HG03103 (cell line): ENCODE data around the gene CENPO.
"Not testable (repeated sequence)": the region's sequence is repeated elsewhere in the genome, so short reads cannot be mapped to it uniquely, and the experiment has no call there.

Source experiments
- ATAC-seq: cut with Tn5 transposase; IDR thresholded peaks from one replicate; pipeline ENCODE4 v1.9.1; 2021; ENCODE audit warnings: low read depth; ENCODE audit not compliant: unreplicated experiment

The CENPO gene

DNA sequence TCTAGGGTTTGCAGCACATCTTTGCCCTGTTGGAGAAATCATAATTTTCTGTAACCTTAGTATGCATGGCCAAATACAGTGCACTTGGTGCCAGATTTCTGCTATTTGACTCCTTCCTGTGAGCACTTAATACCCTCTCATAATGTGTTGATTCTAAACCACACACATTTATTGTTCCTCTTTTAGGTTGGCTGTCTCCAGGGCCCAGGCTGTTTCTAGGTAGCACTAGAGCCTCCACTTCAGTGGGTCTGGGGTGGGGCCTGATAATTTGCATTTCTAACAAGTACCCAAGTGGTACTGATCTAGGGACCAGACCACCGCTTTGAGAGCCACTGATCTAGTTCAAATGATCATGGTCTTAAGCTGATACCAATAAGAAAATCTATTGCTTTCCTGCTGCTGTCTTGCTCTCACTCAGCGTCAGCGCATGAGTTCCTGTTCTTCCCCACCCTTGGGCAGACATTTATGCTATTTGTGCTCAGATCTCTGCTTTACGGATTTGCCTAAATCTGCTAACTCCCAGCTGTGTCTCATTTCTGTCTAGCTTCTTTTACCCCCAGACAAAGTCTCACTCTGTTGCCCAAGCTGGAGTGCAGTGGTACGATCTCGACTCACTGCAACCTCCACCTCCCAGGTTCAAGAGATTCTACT is 7.4 kb upstream of the CENPO start:
- peak; percentile 82 for ATAC-seq

- ATAC-seq = no peak
Measured at GRCh38 chr2:24787532-24787931, 5.7 kb upstream of the CENPO start.

- no peak for ATAC-seq
Measured at GRCh38 chr2:24788816-24789215, 4.4 kb upstream of the CENPO start.

DNA sequence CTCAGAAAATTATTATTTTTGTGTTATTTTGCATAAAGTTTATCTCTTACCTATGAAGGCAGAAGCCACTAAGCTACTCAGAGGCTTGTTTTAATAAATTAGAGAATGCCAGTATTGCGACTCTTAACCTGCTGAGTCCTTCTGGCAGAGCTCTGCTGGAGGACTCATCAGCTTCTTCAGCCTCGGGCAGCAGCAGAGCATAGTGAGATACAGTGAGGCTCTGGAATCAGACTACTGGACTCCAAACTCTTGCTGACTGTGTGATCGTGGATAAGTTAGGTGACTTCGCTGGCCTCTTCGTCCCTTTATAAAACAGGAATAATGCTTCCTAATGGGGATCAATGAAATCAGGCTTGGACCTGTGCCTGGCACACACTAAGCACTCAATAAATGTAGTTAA is 1.8 kb upstream of the CENPO start:
- ATAC-seq = no peak

DNA sequence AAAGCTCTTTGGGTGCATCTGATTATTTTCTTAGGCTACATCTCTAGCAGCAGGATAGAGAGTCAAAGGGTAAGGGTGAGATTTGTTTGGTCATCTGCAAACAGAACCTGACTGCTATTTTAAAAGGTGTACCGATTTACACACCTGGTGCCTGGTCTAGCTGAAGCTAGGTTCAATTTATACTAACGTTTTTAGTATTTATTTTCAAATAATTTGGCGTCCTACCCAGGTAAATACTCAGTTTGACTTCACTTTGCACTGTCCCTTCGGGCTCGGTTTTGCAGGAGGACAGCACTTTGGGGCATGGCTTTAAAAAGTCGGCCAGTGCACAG is 717 bp upstream of the CENPO start:
- no peak for ATAC-seq

GRCh38 chr2:24793761-24794435 is 673 bp downstream of the CENPO start:
- ATAC-seq = no peak

DNA sequence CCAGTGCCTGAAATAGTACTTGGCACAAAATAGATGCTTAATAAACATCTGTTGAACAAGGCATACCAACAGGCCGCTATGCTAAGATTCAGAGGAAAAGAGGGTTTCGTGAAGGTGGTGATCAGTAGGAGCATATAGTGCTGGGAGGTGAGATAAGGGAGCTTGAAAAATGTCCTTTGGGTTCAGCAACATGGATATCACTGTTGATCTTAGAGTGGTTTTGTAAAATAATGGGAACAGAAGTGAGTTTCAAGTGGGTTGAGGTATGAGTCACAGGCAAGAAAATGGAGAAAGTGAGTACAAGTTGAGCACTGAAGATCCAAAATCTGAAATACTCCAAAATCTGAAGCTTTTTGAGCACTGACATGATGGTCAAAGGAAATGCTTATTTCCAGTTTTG is 4.4 kb downstream of the CENPO start:
- no peak for ATAC-seq

DNA sequence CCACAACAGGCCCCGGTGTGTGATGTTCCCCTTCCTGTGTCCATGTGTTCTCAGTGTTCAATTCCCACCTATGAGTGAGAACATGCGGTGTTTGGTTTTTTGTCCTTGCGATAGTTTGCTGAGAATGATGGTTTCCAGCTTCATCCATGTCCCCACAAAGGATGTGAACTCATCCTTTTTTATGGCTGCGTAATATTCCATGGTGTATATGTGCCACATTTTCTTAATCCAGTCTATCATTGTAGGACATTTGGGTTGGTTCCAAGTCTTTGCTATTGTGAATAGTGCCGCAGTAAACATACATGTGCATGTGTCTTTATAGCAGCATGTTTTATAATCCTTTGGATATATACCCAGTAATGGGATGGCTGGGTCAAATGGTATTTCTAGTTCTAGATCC is 7.3 kb downstream of the CENPO start:
- not testable (repeated sequence) for ATAC-seq

DNA sequence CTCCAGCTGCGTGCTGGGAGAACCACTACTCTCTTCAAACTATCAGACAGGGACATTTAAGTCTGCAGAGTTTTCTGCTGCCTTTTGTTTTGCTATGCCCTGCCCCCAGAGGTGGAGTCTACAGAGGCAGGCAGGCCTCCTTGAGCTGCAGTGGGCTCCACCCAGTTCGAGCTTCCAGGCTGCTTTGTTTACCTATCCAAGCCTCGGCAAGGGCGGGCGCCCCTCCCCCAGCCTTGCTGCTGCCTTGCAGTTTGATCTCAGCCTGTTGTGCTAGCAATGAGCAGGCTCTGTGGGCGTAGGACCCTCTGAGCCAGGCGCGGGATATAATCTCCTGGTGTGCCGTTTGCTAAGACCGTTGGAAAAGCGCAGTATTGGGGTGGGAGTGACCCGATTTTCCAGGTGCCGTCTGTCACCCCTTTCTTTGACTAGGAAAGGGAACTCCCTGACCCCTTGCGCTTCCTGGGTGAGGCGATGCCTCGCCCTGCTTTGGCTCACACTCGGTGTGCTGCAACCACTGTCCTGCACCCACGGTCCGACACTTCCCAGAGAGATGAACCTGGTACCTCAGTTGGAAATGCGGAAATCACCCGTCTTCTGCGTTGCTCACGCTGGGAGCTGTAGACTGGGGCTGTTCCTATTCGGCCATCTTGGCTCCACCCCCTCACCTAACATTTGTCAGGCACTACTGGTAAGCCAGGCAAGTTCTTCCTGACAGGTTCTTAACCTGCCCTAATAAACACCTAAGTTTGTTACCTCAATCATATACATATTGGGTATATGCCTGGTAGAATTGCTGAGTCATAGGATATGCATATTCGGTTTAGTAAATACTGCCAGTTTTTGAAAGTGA is 12.8 kb downstream of the CENPO start:
- not testable (repeated sequence) for ATAC-seq

- no peak for ATAC-seq
Measured at GRCh38 chr2:24806661-24807036, 13.4 kb downstream of the CENPO start.

DNA sequence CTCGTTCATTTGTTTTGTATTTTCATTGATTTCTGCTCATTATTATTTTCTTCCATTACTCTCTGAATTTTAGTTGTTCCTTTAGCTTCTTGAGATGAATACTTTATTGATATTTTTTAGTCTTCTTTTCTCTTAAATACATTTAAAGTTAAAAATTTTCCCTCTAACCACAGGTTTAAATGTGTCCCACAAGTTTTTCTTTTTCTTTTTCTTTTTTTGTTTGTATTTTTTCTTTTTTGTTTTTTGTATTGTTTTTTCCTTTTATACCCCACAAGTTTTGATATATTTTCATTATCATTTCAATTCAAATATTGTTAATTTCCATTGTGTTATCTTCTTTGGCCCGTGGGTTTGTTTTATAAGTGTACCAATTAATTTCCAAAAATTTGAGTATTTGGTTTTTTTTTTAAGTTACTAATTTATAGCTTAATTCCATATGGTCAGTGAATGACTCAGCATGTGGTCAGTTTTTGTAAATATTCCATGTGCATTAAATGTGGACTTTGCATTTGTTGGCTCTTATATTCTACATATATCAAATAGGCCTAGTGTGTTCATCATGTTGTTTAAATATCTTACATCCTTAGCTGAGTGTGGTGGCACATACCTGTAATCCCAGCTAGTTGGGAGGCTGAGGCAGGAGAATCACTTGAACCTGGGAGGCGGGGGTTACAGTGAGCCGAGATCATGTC is 16.2 kb downstream of the CENPO start:
- ATAC-seq = no peak

DNA sequence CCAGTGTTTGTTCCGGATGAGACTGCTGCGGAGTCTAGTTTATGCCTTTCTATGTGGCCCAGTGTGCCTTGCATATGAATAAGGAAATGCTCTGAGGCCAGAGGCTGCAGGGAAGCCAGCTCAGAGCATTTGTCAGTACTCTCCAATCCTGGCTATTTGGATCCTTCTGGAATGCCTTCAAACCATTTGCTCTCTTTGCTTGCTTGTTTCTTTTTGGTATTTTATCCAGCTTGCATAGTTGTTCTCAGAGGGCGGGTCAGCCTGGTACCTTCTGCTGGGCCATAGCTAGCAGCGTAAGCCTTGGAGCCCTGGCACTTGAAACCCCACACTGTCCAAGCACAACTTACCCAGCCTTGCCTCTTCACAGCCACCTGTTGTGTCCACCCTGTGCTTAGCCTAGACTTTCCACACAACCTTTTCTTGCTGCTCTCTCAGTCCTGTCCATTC is 20.5 kb downstream of the CENPO start:
- no peak for ATAC-seq

- ATAC-seq = no peak
Measured at GRCh38 chr2:24814516-24814915, 21.3 kb downstream of the CENPO start.

- ATAC-seq = no peak
Measured at GRCh38 chr2:24815171-24815570, 21.9 kb downstream of the CENPO start.

DNA sequence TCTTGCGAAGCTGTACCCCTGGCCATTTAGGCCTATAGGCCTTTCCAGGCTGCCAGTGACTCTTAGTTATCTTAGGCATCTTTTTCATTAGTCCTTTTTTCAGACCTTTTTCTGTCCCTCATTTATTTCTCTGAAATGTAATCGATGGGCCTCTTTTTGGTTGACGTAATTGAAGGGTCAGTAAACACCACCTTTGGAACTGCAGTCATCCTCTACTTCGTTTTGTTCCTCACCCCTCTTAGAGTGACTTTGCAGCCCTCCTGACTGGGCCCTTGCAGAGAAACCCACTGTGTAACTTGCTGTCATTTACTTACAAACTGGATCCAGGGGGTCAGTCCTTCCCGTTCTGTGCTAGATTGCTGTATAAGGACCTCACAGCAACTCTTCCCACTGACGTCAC is 23.2 kb downstream of the CENPO start:
- ATAC-seq = no peak

GRCh38 chr2:24816884-24817283 is 23.7 kb downstream of the CENPO start:
- no peak for ATAC-seq

- ATAC-seq = no peak
Measured at GRCh38 chr2:24818721-24819167, 25.5 kb downstream of the CENPO start.

GRCh38 chr2:24819442-24820174 is 26.4 kb downstream of the CENPO start:
- no peak for ATAC-seq

DNA sequence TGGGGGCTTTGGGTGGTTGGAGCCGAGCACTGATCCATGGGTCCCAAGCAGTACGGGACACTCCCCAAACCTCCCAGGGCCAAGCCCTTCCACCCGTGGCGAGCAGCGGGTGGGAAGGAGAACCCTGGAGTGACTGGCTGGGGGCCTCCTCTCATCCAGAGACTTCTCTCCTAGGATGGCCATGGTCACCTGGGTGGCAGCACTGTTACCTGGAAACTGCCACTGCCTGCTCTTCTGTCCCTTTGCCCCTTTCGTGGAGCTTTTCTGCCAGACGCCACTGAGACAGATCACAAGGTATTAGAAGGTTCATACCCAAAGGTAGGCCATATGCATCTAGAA is 26.9 kb downstream of the CENPO start:
- no peak for ATAC-seq

DNA sequence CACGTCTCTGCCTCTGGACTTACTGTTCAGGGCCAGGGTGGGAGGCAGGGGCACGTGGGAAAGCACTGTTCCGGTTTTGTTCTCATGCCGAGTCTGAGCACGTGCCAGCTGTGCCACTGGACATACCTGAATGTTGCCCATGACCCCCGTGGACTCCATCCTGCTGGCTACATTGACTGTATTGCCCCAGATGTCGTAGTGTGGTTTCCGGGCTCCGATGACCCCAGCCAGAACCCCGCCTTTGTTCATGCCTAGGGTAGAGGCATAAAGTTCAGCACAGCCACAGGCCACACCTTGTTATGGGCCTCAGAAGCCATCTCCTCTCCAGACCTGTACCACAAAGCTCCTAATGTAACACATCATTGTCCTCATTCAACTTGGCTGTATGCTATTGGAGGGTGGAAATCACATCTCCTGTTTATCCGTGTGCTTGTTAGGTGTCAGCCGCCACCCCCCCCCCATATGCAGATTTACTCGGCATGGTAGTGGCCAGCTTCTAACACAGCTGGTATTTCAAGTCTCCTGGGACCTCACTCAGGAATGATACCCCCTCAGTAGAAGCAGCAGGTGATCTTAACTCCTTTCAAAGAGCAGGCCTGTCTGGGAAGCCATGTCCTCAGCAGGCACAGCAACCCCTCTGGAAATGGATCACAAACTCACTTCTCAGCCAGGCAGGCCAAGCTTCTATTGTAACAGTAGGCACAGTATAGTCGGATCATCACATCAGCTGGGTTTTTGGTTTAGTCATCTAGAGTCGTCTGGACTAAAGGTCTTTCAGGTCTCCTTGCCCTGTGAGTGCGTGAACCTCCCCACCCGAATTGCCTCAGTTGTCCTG is 27.6 kb downstream of the CENPO start:
- no peak for ATAC-seq
